ENCODE data around the gene KCTD16. TPM values are rescaled to one million over a fixed set of nuclear protein-coding genes. Genes with fewer than 3 reads are reported as not detected.

KCTD16 gene
- total and polyA plus RNA-seq, 2 donors from 2014 or later, result 0.24 to 2.5 TPM

DNA sequence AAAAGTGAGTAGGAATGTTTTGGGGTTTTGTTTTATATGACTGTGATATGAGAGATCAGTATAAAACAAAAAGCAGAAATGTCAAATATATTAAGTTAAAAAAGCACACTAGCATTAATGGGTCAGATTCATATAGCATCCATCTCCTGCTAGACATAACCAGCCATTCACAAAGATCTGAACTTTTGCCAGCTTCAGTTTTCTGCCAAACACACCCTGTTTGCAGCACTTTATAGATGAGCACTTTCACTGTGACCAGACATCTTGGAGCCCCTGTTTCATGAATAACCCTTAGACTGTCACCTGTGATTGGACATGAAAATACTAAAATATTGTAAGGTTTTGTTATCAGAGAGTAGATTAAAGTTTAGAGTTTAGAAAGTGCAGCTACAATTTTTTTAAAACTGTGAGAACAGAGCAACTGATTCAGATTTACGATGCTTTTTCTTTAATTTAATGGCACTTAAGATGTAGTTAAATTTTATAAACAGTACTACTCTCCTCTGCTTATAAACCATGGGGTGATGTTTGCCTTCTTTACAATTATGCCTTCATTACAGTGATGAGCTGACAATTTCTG is 142.6 kb downstream of the KCTD16 start:
- H3K9ac ChIP-seq (ENCODE audit: low read length in 3 of 3), result no peak overlapping the region
- no peak overlapping the region for H3K27ac ChIP-seq (ENCODE audit: low read depth in 2 of 2, low read length in 2 of 2)
- H3K4me1 ChIP-seq (ENCODE audit: control insufficient read depth in 2 of 3, insufficient read depth in 2 of 3, low read depth in 1 of 3, low read length in 3 of 3), result no peaks in the 10 kb centered on the region
- intact Hi-C loops (cut with DNase I), result no loop called here
- H3K9me3 ChIP-seq (ENCODE audit: control insufficient read depth in 2 of 3, insufficient read depth in 1 of 3, low read length in 3 of 3), result no peaks in the 10 kb centered on the region
- H3K4me3 ChIP-seq (ENCODE audit: low read length in 3 of 3), result no peak overlapping the region
- FAIRE-seq (no peak), DNase-seq (no peak)
- TF ChIP-seq CTCF (IDR thresholded peaks at IDR 0.05; ENCODE audit: borderline replicate concordance, extremely low read depth, insufficient read depth), result no peak
- H3K36me3 ChIP-seq (ENCODE audit: control insufficient read depth in 2 of 3, insufficient read depth in 3 of 3, low read length in 3 of 3), result no peaks in the 10 kb centered on the region
- no peaks in the 10 kb centered on the region for H3K27me3 ChIP-seq (ENCODE audit: control insufficient read depth, insufficient read depth, low read length)

- DNase-seq (no peak), FAIRE-seq (no peak)
- Histone ChIP-seq H3K27me3 (ENCODE audit: control insufficient read depth, insufficient read depth, low read length) (no peaks in the 10 kb centered on the region), H3K9ac (ENCODE audit: low read length in 3 of 3) (no peak overlapping the region), H3K4me1 (ENCODE audit: control insufficient read depth in 2 of 3, insufficient read depth in 2 of 3, low read depth in 1 of 3, low read length in 3 of 3) (no peaks in the 10 kb centered on the region), H3K36me3 (ENCODE audit: control insufficient read depth in 2 of 3, insufficient read depth in 3 of 3, low read length in 3 of 3) (no peaks in the 10 kb centered on the region), H3K27ac (ENCODE audit: low read depth in 2 of 2, low read length in 2 of 2) (no peak overlapping the region), H3K4me3 (ENCODE audit: low read length in 3 of 3) (no peak overlapping the region), H3K9me3 (ENCODE audit: control insufficient read depth in 2 of 3, insufficient read depth in 1 of 3, low read length in 3 of 3) (no peaks in the 10 kb centered on the region)
- TF ChIP-seq CTCF (IDR thresholded peaks at IDR 0.05; ENCODE audit: borderline replicate concordance, extremely low read depth, insufficient read depth), result no peak
- intact Hi-C loops (cut with DNase I), result no loop called here
These were observed 144.4 kb downstream of the KCTD16 start for GRCh38 chr5:144315026-144315425.

- Histone ChIP-seq H3K9ac (ENCODE audit: low read length in 3 of 3) (no peak overlapping the region), H3K4me1 (ENCODE audit: control insufficient read depth in 2 of 3, insufficient read depth in 2 of 3, low read depth in 1 of 3, low read length in 3 of 3) (no peaks in the 10 kb centered on the region), H3K27ac (ENCODE audit: low read depth in 2 of 2, low read length in 2 of 2) (no peak overlapping the region), H3K9me3 (ENCODE audit: control insufficient read depth in 2 of 3, insufficient read depth in 1 of 3, low read length in 3 of 3) (no peaks in the 10 kb centered on the region), H3K4me3 (ENCODE audit: low read length in 3 of 3) (no peak overlapping the region), H3K27me3 (ENCODE audit: control insufficient read depth, insufficient read depth, low read length) (no peaks in the 10 kb centered on the region), H3K36me3 (ENCODE audit: control insufficient read depth in 2 of 3, insufficient read depth in 3 of 3, low read length in 3 of 3) (no peaks in the 10 kb centered on the region)
- no peak for DNase-seq
- intact Hi-C loops (cut with DNase I), result no loop called here
- TF ChIP-seq CTCF (IDR thresholded peaks at IDR 0.05; ENCODE audit: borderline replicate concordance, extremely low read depth, insufficient read depth), result no peak
- peak; percentile 37 for FAIRE-seq
These were observed 145.4 kb downstream of the KCTD16 start for GRCh38 chr5:144315994-144316634.
